AG09319 (cell line): ENCODE data around the gene EIF3D.

ENCODE experiments used
- DNase-seq: peaks from one replicate; pipeline ENCODE4 v3.0.0-alpha.2; 2010; ENCODE audit warnings: low read depth; ENCODE audit errors: extremely low read depth
- CTCF ChIP-seq: IDR thresholded peaks from 2 replicates; pipeline ENCODE4 v1.5.1; 2011; ENCODE audit warnings: low read depth, mild to moderate bottlenecking, inconsistent platforms, low read length, moderate library complexity

EIF3D gene

DNA sequence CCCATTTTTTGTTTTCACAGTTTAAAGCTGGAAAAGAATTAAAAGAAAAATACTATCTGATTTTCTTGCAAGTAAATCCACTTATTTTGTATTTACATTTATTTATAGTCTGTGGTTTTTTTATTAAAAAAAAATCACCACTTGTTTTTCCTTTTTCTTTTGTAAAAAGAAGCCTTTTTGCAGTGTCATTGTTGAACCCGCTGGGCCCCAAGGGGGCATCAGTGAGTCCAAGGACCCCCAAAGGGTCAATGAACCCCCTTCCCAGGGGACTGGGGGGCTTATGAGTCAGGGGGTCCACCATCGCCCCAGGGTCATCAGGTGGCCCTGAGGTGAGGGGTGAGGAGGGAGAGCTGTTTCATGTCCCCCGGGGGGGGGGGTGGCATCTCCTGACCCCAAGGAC, 34.0 kb upstream of the EIF3D start:
- no peak for TF ChIP-seq CTCF
- DNase-seq = no peak

DNA sequence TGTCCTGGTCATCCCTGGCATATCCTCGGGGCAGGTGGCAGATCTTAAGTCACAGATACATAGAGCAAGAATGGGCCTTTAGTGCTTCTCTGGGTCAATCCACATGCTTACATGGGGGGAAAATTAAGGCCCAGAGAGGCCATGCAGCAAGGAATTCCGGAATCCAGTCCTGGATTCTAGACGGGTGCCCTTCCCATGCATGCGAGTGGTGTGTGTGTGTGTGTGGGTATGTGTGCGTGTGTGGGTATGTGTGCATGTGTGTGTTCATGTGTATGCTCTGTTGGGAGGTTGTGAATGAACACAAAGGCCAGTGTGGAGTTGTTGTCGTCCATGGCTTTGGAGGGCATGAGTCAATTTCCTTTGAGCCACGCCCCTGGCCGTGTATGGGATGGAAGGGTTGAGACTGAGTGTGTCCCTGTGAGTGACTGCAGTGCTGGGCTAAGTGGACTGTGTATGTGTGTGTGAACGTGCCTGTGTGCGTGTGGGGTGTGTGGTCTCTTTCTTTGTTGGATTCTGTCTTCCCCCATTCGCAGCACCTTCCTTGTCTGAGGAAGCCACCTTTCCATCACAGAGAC, 33.4 kb upstream of the EIF3D start:
- no peak for TF ChIP-seq CTCF
- DNase-seq = no peak

- DNase-seq = no peak
- TF ChIP-seq CTCF = no peak
Measured at GRCh38 chr22:36561291-36561811, 32.4 kb upstream of the EIF3D start.

DNA sequence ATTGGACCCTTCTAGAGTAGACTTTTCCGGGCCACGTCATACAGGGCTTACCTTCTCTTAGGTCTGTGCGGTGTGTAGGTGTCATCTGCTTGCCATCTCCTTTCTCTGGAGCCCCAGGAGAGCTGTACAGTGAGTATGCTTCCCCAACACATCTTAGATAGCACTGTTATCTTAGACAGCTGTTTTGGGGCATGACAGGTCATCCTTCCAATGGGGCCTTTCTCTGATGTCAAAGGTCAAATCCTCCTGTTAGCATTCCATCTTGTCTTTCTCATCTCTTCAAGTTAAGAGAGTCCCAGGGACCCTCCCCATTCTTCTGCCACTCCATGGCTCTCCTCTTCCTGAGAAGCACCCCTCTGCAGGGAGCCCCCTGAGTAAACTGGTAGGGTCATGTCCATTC, 31.0 kb upstream of the EIF3D start:
- no peak for TF ChIP-seq CTCF

DNA sequence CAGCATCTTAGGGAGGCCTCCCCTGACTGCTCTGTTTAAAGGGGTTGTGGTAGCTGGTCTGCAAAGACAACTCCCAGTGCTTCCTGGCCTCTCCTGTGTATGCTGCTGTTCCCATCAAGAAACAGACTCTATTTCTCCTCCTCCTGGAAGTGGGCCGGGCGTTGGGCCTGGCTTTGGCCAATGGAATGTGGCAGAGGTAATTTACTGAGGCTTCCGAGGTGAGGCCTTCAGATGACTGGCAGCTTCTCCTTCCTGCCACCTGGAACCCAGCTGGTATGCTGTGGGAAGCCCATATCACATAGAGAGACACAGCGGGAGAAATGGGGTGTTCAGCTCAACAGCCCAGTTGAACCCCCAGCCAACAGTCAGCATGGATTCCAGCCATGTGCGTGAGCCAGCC, 25.1 kb upstream of the EIF3D start:
- no peak for DNase-seq
- no peak for TF ChIP-seq CTCF

More for the DNA sequence above, 31.0 kb upstream of the EIF3D start:
- no peak for DNase-seq

GRCh38 chr22:36552289-36552688, 23.3 kb upstream of the EIF3D start:
- DNase-seq = no peak
- TF ChIP-seq CTCF = no peak

DNA sequence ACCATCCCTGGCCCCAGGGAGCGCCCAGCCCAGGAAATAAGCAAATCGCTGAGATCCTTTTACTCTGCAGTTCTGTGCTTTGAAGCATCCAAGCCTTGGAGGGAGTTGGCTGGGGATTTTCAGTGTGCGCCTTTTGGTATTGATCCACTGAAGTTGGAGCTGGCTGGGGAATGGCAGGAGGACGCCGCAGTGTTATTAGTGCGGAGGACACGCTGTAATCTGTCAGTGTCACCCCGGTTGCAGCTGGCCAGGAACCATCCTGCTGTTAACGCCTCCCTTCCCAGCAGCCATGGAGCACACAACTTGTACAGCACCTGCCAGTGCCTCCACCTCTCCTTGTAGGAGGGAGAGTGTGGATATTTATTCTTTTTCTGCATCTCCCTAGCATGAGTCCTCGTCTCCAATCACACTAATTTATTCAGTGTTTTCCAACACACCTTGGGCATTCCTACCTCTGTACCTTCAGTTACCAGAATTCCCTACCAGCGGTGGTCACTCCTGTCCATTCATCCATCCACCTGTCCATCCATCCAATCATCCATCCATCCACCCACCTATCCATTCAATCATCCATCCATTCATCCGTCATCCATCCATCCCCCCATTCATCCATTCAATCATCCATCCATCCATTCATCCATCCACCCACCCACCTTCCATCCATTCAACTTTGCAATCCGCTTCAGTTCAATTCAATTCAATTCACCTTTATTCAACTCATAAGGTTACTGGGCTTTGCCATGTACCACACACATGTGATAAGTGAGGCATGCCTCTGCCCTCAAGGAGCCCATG, 21.9 kb upstream of the EIF3D start:
- no peak for TF ChIP-seq CTCF
- DNase-seq = no peak
